ENCODE measurements around the gene METTL22.

The METTL22 gene

GRCh38 chr16:8589900-8590688 is 31.4 kb upstream of the METTL22 start, which contains the start of gene TMEM114:
Gene TMEM114, minus strand, starts transcription at chr16:8590511. Its CDS starts 673 bp downstream, at chr16:8589838.
- peak within 1 kb of the TSS; percentile 84 for H3K14ac ChIP-seq (ENCODE audit: low read length)
- H3K79me1 ChIP-seq (ENCODE audit: low read depth, low read length), result no peaks in the 10 kb centered on the region
- peak within 1 kb of the TSS; percentile 76 for H2BK15ac ChIP-seq (ENCODE audit: low read length)
- H2BK5ac ChIP-seq (ENCODE audit: low read length), result peak within 1 kb of the TSS; percentile 68
- peak within 1 kb of the TSS; percentile 97 for H3K4me2 ChIP-seq (ENCODE audit: insufficient read depth, low read length, poor library complexity, severe bottlenecking)
- peak within 1 kb of the TSS; percentile 11 to 83 for H3K4me3 ChIP-seq (ENCODE audit: low read length in 2 of 2)
- H2BK12ac ChIP-seq (ENCODE audit: low read length), result no peak within 1 kb of the TSS
- peak within 1 kb of the TSS; percentile 94 for H3K18ac ChIP-seq (ENCODE audit: low read length)
- peaks cover 10 to 13% of the 10 kb centered on the region in 2 donors for H3K4me1 ChIP-seq (ENCODE audit: control insufficient read depth in 2 of 2, insufficient read depth in 1 of 2, low read depth in 1 of 2, low read length in 2 of 2)
- peak within 1 kb of the TSS; percentile 16 for H2BK120ac ChIP-seq (ENCODE audit: low read depth, low read length)
- H3K36me3 ChIP-seq (replicated peaks in 1 of 2; ENCODE audit: control insufficient read depth in 2 of 2, insufficient read depth in 2 of 2, low read length in 2 of 2), result no peaks in the 10 kb centered on the region
- no peak within 1 kb of the TSS for H3K27ac ChIP-seq (replicated peaks; ENCODE audit: low read length)
- peak within 1 kb of the TSS; percentile 83 for H2AK5ac ChIP-seq (ENCODE audit: low read depth, low read length)
- no CpG with 5 or more reads among the region's 41 CpGs for WGBS, 2 donors (ENCODE audit: extremely low coverage in 2 of 2, insufficient read length in 2 of 2, insufficient replicate concordance in 1 of 2)
- no peak for DNase-seq (ENCODE audit: low spot score)
- peaks cover 0 to 5% of the 10 kb centered on the region in 2 donors for H3K9me3 ChIP-seq (replicated peaks in 1 of 2; ENCODE audit: control insufficient read depth in 2 of 2, insufficient read depth in 1 of 2, low read depth in 1 of 2, low read length in 2 of 2)
- H3K27me3 ChIP-seq (ENCODE audit: control insufficient read depth in 3 of 3, insufficient read depth in 3 of 3, low read depth in 1 of 3, low read length in 3 of 3), result peaks cover 0 to 70% (median 22%) of the 10 kb centered on the region in 3 experiments
- peak within 1 kb of the TSS; percentile 85 for H2AFZ ChIP-seq (ENCODE audit: low read length)
- no peak within 1 kb of the TSS for H3K4ac ChIP-seq (ENCODE audit: low read length)
- H3K9ac ChIP-seq (ENCODE audit: low read depth, low read length, poor library complexity), result peak within 1 kb of the TSS; percentile 82
- peak within 1 kb of the TSS; percentile 16 for H4K91ac ChIP-seq (ENCODE audit: low read depth, low read length, poor library complexity)
- peak within 1 kb of the TSS; percentile 69 for H3K23ac ChIP-seq (ENCODE audit: low read depth, low read length, poor library complexity)
- no peak within 1 kb of the TSS for H4K8ac ChIP-seq (ENCODE audit: low read depth, low read length)

- Histone ChIP-seq H3K9ac (ENCODE audit: low read depth, low read length, poor library complexity) (no peak overlapping the region), H2BK12ac (ENCODE audit: low read length) (no peak overlapping the region), H2BK5ac (ENCODE audit: low read length) (no peak overlapping the region), H3K4ac (ENCODE audit: low read length) (no peak overlapping the region), H2AK5ac (ENCODE audit: low read depth, low read length) (no peak overlapping the region), H3K79me1 (ENCODE audit: low read depth, low read length) (no peaks in the 10 kb centered on the region), H2BK15ac (ENCODE audit: low read length) (no peak overlapping the region), H4K91ac (ENCODE audit: low read depth, low read length, poor library complexity) (no peak overlapping the region), H3K4me3 (ENCODE audit: low read length in 2 of 2) (peak overlapping the region in 1 of 2 donors; percentile 7), H3K18ac (ENCODE audit: low read length) (no peak overlapping the region), H4K8ac (ENCODE audit: low read depth, low read length) (no peak overlapping the region), H3K9me3 (replicated peaks in 1 of 2; ENCODE audit: control insufficient read depth in 2 of 2, insufficient read depth in 1 of 2, low read depth in 1 of 2, low read length in 2 of 2) (peaks cover 0 to 5% of the 10 kb centered on the region in 2 donors), H3K14ac (ENCODE audit: low read length) (no peak overlapping the region), H3K36me3 (replicated peaks in 1 of 2; ENCODE audit: control insufficient read depth in 2 of 2, insufficient read depth in 2 of 2, low read length in 2 of 2) (no peaks in the 10 kb centered on the region), H3K4me2 (ENCODE audit: insufficient read depth, low read length, poor library complexity, severe bottlenecking) (no peak overlapping the region), H2BK120ac (ENCODE audit: low read depth, low read length) (no peak overlapping the region), H3K4me1 (ENCODE audit: control insufficient read depth in 2 of 2, insufficient read depth in 1 of 2, low read depth in 1 of 2, low read length in 2 of 2) (peaks cover 10 to 13% of the 10 kb centered on the region in 2 donors), H3K23ac (ENCODE audit: low read depth, low read length, poor library complexity) (no peak overlapping the region), H2AFZ (ENCODE audit: low read length) (no peak overlapping the region), H3K27me3 (ENCODE audit: control insufficient read depth in 3 of 3, insufficient read depth in 3 of 3, low read depth in 1 of 3, low read length in 3 of 3) (peaks cover 0 to 63% (median 22%) of the 10 kb centered on the region in 3 experiments), H3K27ac (replicated peaks; ENCODE audit: low read length) (no peak overlapping the region)
- no peak for DNase-seq (ENCODE audit: low spot score)
- 100% methylated on average over 1 of the region's 3 CpGs; no CpG with 5 or more reads in 1 of the 2 donors for WGBS, 2 donors (ENCODE audit: extremely low coverage in 2 of 2, insufficient read length in 2 of 2, insufficient replicate concordance in 1 of 2)
Observed at GRCh38 chr16:8590811-8591210, 30.7 kb upstream of the METTL22 start.

GRCh38 chr16:8591451-8591850 is 30.0 kb upstream of the METTL22 start:
- H3K18ac ChIP-seq (ENCODE audit: low read length), result no peak overlapping the region
- no peak overlapping the region for H3K9ac ChIP-seq (ENCODE audit: low read depth, low read length, poor library complexity)
- H3K4me2 ChIP-seq (ENCODE audit: insufficient read depth, low read length, poor library complexity, severe bottlenecking), result no peak overlapping the region
- no peak overlapping the region for H3K14ac ChIP-seq (ENCODE audit: low read length)
- no peaks in the 10 kb centered on the region for H3K79me1 ChIP-seq (ENCODE audit: low read depth, low read length)
- H4K8ac ChIP-seq (ENCODE audit: low read depth, low read length), result no peak overlapping the region
- H3K27ac ChIP-seq (replicated peaks; ENCODE audit: low read length), result no peak overlapping the region
- peaks cover 0 to 59% (median 22%) of the 10 kb centered on the region in 3 experiments for H3K27me3 ChIP-seq (ENCODE audit: control insufficient read depth in 3 of 3, insufficient read depth in 3 of 3, low read depth in 1 of 3, low read length in 3 of 3)
- H3K4me1 ChIP-seq (ENCODE audit: control insufficient read depth in 2 of 2, insufficient read depth in 1 of 2, low read depth in 1 of 2, low read length in 2 of 2), result peaks cover 10 to 13% of the 10 kb centered on the region in 2 donors
- H2AFZ ChIP-seq (ENCODE audit: low read length), result no peak overlapping the region
- H3K4ac ChIP-seq (ENCODE audit: low read length), result no peak overlapping the region
- no peak for DNase-seq (ENCODE audit: low spot score)
- no peaks in the 10 kb centered on the region for H3K36me3 ChIP-seq (replicated peaks in 1 of 2; ENCODE audit: control insufficient read depth in 2 of 2, insufficient read depth in 2 of 2, low read length in 2 of 2)
- H2AK5ac ChIP-seq (ENCODE audit: low read depth, low read length), result no peak overlapping the region
- 100% methylated on average over 1 of the region's 3 CpGs for WGBS, 2 donors (ENCODE audit: extremely low coverage in 2 of 2, insufficient read length in 2 of 2, insufficient replicate concordance in 1 of 2)
- no peak overlapping the region for H4K91ac ChIP-seq (ENCODE audit: low read depth, low read length, poor library complexity)
- H3K9me3 ChIP-seq (replicated peaks in 1 of 2; ENCODE audit: control insufficient read depth in 2 of 2, insufficient read depth in 1 of 2, low read depth in 1 of 2, low read length in 2 of 2), result peaks cover 0 to 5% of the 10 kb centered on the region in 2 donors
- H2BK12ac ChIP-seq (ENCODE audit: low read length), result no peak overlapping the region
- peak overlapping the region; percentile 27 for H3K23ac ChIP-seq (ENCODE audit: low read depth, low read length, poor library complexity)
- no peak overlapping the region for H2BK5ac ChIP-seq (ENCODE audit: low read length)
- no peak overlapping the region for H2BK120ac ChIP-seq (ENCODE audit: low read depth, low read length)
- peak overlapping the region in 1 of 2 donors; percentile 32 for H3K4me3 ChIP-seq (ENCODE audit: low read length in 2 of 2)
- no peak overlapping the region for H2BK15ac ChIP-seq (ENCODE audit: low read length)

- no peak overlapping the region for H2AFZ ChIP-seq (ENCODE audit: low read length)
- no peak for DNase-seq (ENCODE audit: low spot score)
- H2BK12ac ChIP-seq (ENCODE audit: low read length), result no peak overlapping the region
Observed at GRCh38 chr16:8594149-8594666, 27.3 kb upstream of the METTL22 start.

More at GRCh38 chr16:8594149-8594666, 27.3 kb upstream of the METTL22 start:
- H3K4me2 ChIP-seq (ENCODE audit: insufficient read depth, low read length, poor library complexity, severe bottlenecking), result no peak overlapping the region
- H4K91ac ChIP-seq (ENCODE audit: low read depth, low read length, poor library complexity), result no peak overlapping the region
- H3K4me1 ChIP-seq (ENCODE audit: control insufficient read depth in 2 of 2, insufficient read depth in 1 of 2, low read depth in 1 of 2, low read length in 2 of 2), result peaks cover 5 to 8% of the 10 kb centered on the region in 2 donors
- no peaks in the 10 kb centered on the region for H3K79me1 ChIP-seq (ENCODE audit: low read depth, low read length)
- no peak overlapping the region for H3K23ac ChIP-seq (ENCODE audit: low read depth, low read length, poor library complexity)
- no peak overlapping the region for H3K18ac ChIP-seq (ENCODE audit: low read length)
- H3K27me3 ChIP-seq (ENCODE audit: control insufficient read depth in 3 of 3, insufficient read depth in 3 of 3, low read depth in 1 of 3, low read length in 3 of 3), result peaks cover 0 to 33% (median 17%) of the 10 kb centered on the region in 3 experiments
- H3K14ac ChIP-seq (ENCODE audit: low read length), result no peak overlapping the region
- H3K9me3 ChIP-seq (replicated peaks in 1 of 2; ENCODE audit: control insufficient read depth in 2 of 2, insufficient read depth in 1 of 2, low read depth in 1 of 2, low read length in 2 of 2), result peaks cover 0 to 5% of the 10 kb centered on the region in 2 donors
- no peak overlapping the region for H3K4ac ChIP-seq (ENCODE audit: low read length)
- H2BK120ac ChIP-seq (ENCODE audit: low read depth, low read length), result no peak overlapping the region
- H3K4me3 ChIP-seq (ENCODE audit: low read length in 2 of 2), result no peak overlapping the region
- H3K27ac ChIP-seq (replicated peaks; ENCODE audit: low read length), result no peak overlapping the region
- no peak overlapping the region for H3K9ac ChIP-seq (ENCODE audit: low read depth, low read length, poor library complexity)
- no CpG with 5 or more reads among the region's 9 CpGs for WGBS, 2 donors (ENCODE audit: extremely low coverage in 2 of 2, insufficient read length in 2 of 2, insufficient replicate concordance in 1 of 2)
- H3K36me3 ChIP-seq (replicated peaks in 1 of 2; ENCODE audit: control insufficient read depth in 2 of 2, insufficient read depth in 2 of 2, low read length in 2 of 2), result no peaks in the 10 kb centered on the region
- no peak overlapping the region for H2BK15ac ChIP-seq (ENCODE audit: low read length)
- no peak overlapping the region for H4K8ac ChIP-seq (ENCODE audit: low read depth, low read length)
- no peak overlapping the region for H2BK5ac ChIP-seq (ENCODE audit: low read length)
- no peak overlapping the region for H2AK5ac ChIP-seq (ENCODE audit: low read depth, low read length)

Data from neuronal stem cell (in vitro differentiated cells).